Panc1 (cell line): ENCODE data around the gene SSX2IP. TPM values are rescaled to one million over a fixed set of nuclear protein-coding genes. Genes with fewer than 3 reads are reported as not detected.

Experiments
- ATAC-seq: fragments of 200-7000 bp; cut with Tn5 transposase; 2 replicates; pipeline ENCODE4 v1.9.1; 2020; ENCODE audit warnings: mild to moderate bottlenecking, moderate library complexity
- BruUV-seq: library from RNA; stranded (reverse); fragments of 400-500 nt; replicated peaks from 2 replicates; lab custom pipeline; 2021; lab: Mats Ljungman, UMichigan
- CTCF ChIA-PET: fragments of 300-600 bp; sonication (Branson Sonifier 250); formaldehyde crosslinking; loops from one replicate; lab custom pipeline; 2022; ENCODE audit warnings: antibody characterized with exemption; lab: Charles Lee
- POLR2A ChIA-PET: fragments of 300-600 bp; sonication (Branson Sonifier 250); formaldehyde crosslinking; loops from one replicate; lab custom pipeline; 2022; ENCODE audit warnings: antibody characterized with exemption; lab: Charles Lee
- DNase-seq: peaks from one replicate; pipeline ENCODE4 v3.0.0-alpha.2; 2010; ENCODE audit warnings: low read depth, low spot score
- H3K27ac ChIP-seq: 2 replicates; pipeline ENCODE4 v1.5.1; 2011; ENCODE audit warnings: mild to moderate bottlenecking, low read length, inconsistent platforms
- H3K27me3 ChIP-seq: fragments of 200-500 bp; sonication (Bioruptor generic); 2 replicates; pipeline ENCODE4 v1.6.0; 2014; ENCODE audit warnings: low read length, inconsistent platforms; ENCODE audit not compliant: control insufficient read depth, insufficient read depth
- H3K36me3 ChIP-seq: fragments of 200-500 bp; sonication (Bioruptor generic); 2 replicates; pipeline ENCODE4 v1.5.1; 2014; ENCODE audit warnings: inconsistent platforms, mild to moderate bottlenecking, low read length, moderate library complexity; ENCODE audit not compliant: control insufficient read depth, insufficient read depth
- H3K4me1 ChIP-seq: 2 replicates; pipeline ENCODE4 v1.5.1; 2011; ENCODE audit warnings: inconsistent platforms, mild to moderate bottlenecking, low read length, moderate library complexity; ENCODE audit not compliant: control insufficient read depth, insufficient read depth
- H3K4me3 ChIP-seq, 2 experiments: 2 replicates each; pipeline ENCODE4 v1.5.1; 2011 to 2012; ENCODE audit warnings: low read depth in 2 of 2, low read length in 2 of 2, mild to moderate bottlenecking in 2 of 2, inconsistent platforms in 1 of 2, moderate library complexity in 1 of 2
- H3K9me3 ChIP-seq: fragments of 200-500 bp; sonication (Bioruptor generic); 2 replicates; pipeline ENCODE4 v1.5.1; 2014; ENCODE audit warnings: low read depth, mild to moderate bottlenecking, inconsistent platforms, low read length, moderate library complexity; ENCODE audit not compliant: control insufficient read depth, insufficient read depth
- POLR2AphosphoS5 ChIP-seq: IDR thresholded peaks from 2 replicates; pipeline ENCODE4 v1.6.1; 2012; ENCODE audit warnings: mild to moderate bottlenecking, low read depth, low read length, moderate library complexity
- SIN3A ChIP-seq: IDR thresholded peaks from 2 replicates; pipeline ENCODE4 v1.6.1; 2012; ENCODE audit warnings: low read depth, mild to moderate bottlenecking, low read length, moderate library complexity, borderline replicate concordance; ENCODE audit not compliant: insufficient read depth
- in situ Hi-C: cut with HindIII; loops from 2 replicates; pipeline ENCODE4 v1.10.0; 2016; ENCODE audit warnings: low sequenced_read_pairs, low pct_unique_long_range_greater_than_20kb
- intact Hi-C: fragments of 100-400 bp; cut with micrococcal nuclease; formaldehyde crosslinking; loops from one replicate; pipeline ENCODE4 v1.10.0; 2022; ENCODE audit not compliant: unreplicated experiment
- total RNA-seq: library from RNA; stranded (reverse); gene quantifications from one replicate; pipeline ENCODE4 v1.2.1, GENCODE V29; 2021; ENCODE audit not compliant: unreplicated experiment
- TF ChIP-seq, protein P1 (sequence below), 2 experiments: IDR thresholded peaks; 2 replicates each; pipeline ENCODE4 v1.6.1; 2011 to 2012; ENCODE audit warnings: low read depth in 2 of 2, control low read depth in 1 of 2, low read length in 1 of 2, mild to moderate bottlenecking in 1 of 2, moderate library complexity in 1 of 2; ENCODE audit not compliant: insufficient read depth in 1 of 2
- TF ChIP-seq, protein P2 (sequence below): fragments of 450-650 bp; IDR thresholded peaks from 2 replicates; pipeline ENCODE4 v1.5.1; 2017; ENCODE audit warnings: mild to moderate bottlenecking

The SSX2IP gene
- total RNA-seq, 1 experiment from 2014 or later: 81.8 TPM

DNA sequence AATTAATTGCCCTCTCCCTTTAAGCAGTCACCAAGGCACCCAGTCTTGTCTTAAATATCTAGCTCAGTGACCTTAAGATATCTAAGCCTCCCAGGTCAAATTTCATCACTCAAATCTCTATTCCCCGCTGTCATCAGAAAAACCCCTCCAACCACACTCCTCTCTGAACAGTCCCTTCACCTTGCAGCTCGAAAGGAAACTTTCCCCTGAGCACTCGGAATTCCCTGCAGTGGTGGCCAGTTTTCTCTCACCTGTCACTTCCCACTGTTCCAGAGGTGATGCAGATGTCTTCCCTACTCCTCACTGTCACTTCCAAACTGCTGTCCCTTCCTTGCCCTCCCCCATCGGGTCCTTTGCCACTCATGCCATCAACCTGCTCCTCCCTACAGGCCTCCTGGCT lies 15.3 kb upstream of the SSX2IP start:
- no TSS peak for BruUV-seq
- TF ChIP-seq, protein P1, sequence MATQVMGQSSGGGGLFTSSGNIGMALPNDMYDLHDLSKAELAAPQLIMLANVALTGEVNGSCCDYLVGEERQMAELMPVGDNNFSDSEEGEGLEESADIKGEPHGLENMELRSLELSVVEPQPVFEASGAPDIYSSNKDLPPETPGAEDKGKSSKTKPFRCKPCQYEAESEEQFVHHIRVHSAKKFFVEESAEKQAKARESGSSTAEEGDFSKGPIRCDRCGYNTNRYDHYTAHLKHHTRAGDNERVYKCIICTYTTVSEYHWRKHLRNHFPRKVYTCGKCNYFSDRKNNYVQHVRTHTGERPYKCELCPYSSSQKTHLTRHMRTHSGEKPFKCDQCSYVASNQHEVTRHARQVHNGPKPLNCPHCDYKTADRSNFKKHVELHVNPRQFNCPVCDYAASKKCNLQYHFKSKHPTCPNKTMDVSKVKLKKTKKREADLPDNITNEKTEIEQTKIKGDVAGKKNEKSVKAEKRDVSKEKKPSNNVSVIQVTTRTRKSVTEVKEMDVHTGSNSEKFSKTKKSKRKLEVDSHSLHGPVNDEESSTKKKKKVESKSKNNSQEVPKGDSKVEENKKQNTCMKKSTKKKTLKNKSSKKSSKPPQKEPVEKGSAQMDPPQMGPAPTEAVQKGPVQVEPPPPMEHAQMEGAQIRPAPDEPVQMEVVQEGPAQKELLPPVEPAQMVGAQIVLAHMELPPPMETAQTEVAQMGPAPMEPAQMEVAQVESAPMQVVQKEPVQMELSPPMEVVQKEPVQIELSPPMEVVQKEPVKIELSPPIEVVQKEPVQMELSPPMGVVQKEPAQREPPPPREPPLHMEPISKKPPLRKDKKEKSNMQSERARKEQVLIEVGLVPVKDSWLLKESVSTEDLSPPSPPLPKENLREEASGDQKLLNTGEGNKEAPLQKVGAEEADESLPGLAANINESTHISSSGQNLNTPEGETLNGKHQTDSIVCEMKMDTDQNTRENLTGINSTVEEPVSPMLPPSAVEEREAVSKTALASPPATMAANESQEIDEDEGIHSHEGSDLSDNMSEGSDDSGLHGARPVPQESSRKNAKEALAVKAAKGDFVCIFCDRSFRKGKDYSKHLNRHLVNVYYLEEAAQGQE (IDR thresholded peaks at IDR 0.05; ENCODE audit: insufficient read depth in 1 of 2, low read depth in 2 of 2, low read length in 1 of 2): no peak
- TF ChIP-seq POLR2AphosphoS5: no peak
- in situ Hi-C loops (no loop called here), intact Hi-C loops (no loop called here)
- ChIA-PET POLR2A (no interaction called here), CTCF (no interaction called here)
- Histone ChIP-seq H3K4me1 (peaks cover 2% of the 10 kb centered on the region; the same call in 1 of the 2 replicates), H3K9me3 (no peaks in the 10 kb centered on the region), H3K4me3 (no peak overlapping the region), H3K36me3 (no peaks in the 10 kb centered on the region), H3K27ac (no peak overlapping the region), H3K27me3 (peaks cover 51% of the 10 kb centered on the region)
- ATAC-seq (no peak), DNase-seq (no peak)

DNA sequence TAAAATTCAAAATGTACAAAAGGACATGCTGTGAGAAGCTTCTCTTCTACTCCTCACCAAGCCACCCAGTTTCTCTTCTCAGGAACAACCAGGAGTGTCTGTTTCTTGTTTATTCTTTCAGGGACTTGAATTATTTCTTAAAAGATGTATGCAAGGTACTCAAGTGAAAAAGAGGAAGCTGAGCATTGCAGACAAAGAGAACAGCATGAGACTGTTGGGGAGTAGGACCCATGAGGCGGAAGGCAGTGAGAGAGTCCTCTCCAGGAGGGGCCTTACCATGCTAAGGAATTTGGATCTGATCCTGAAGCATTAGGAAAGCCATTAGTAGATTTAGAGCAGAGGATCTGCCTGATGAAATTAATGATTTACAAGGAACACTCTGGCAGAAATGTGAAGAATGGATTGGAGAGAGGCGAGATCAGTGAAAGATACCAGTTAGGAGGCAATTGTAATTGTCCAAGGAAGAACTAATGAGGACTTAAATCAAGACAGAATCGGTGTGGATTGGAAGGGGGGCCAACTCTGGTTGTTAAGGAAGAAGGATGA lies 14.7 kb upstream of the SSX2IP start:
- H3K4me1 ChIP-seq: peaks cover 2% of the 10 kb centered on the region; the same call in 1 of the 2 replicates
- POLR2A ChIA-PET: no interaction called here
- H3K36me3 ChIP-seq: no peaks in the 10 kb centered on the region
- peaks cover 51% of the 10 kb centered on the region for H3K27me3 ChIP-seq
- no peak for TF ChIP-seq POLR2AphosphoS5
- TF ChIP-seq, protein P1 (IDR thresholded peaks at IDR 0.05; ENCODE audit: insufficient read depth in 1 of 2, low read depth in 2 of 2, low read length in 1 of 2): no peak
- TF ChIP-seq, protein P2, sequence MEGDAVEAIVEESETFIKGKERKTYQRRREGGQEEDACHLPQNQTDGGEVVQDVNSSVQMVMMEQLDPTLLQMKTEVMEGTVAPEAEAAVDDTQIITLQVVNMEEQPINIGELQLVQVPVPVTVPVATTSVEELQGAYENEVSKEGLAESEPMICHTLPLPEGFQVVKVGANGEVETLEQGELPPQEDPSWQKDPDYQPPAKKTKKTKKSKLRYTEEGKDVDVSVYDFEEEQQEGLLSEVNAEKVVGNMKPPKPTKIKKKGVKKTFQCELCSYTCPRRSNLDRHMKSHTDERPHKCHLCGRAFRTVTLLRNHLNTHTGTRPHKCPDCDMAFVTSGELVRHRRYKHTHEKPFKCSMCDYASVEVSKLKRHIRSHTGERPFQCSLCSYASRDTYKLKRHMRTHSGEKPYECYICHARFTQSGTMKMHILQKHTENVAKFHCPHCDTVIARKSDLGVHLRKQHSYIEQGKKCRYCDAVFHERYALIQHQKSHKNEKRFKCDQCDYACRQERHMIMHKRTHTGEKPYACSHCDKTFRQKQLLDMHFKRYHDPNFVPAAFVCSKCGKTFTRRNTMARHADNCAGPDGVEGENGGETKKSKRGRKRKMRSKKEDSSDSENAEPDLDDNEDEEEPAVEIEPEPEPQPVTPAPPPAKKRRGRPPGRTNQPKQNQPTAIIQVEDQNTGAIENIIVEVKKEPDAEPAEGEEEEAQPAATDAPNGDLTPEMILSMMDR: no peak
- TF ChIP-seq SIN3A: no peak
- ATAC-seq (no peak), DNase-seq (no peak)
- no peak overlapping the region for H3K27ac ChIP-seq
- intact Hi-C loops: no loop called here
- no TSS peak for BruUV-seq
- CTCF ChIA-PET: no interaction called here
- in situ Hi-C loops: no loop called here
- no peaks in the 10 kb centered on the region for H3K9me3 ChIP-seq
- H3K4me3 ChIP-seq: no peak overlapping the region
